OCI-LY7 (cell line): Measurements from ENCODE around the gene DOCK3.

Source experiments
- EZH2phosphoT487 ChIP-seq: fragments of 200-600 bp; sonication (generic); IDR thresholded peaks from 2 replicates; pipeline ENCODE4 v1.6.1; 2018; ENCODE audit warnings: low read depth, borderline replicate concordance, mild to moderate bottlenecking, mixed run types, antibody characterized with exemption, low read length, moderate library complexity, mixed read lengths
- TF ChIP-seq, protein P1 (sequence below): fragments of 200-600 bp; sonication (generic); conservative IDR thresholded peaks from 2 replicates; pipeline ENCODE4 v1.5.1; 2014; ENCODE audit warnings: mild to moderate bottlenecking, antibody characterized with exemption, low read length, moderate library complexity, mixed read lengths

GRCh38 chr3:50853936-50854335 lies 179.2 kb downstream of the DOCK3 start:
- TF ChIP-seq, protein P1, sequence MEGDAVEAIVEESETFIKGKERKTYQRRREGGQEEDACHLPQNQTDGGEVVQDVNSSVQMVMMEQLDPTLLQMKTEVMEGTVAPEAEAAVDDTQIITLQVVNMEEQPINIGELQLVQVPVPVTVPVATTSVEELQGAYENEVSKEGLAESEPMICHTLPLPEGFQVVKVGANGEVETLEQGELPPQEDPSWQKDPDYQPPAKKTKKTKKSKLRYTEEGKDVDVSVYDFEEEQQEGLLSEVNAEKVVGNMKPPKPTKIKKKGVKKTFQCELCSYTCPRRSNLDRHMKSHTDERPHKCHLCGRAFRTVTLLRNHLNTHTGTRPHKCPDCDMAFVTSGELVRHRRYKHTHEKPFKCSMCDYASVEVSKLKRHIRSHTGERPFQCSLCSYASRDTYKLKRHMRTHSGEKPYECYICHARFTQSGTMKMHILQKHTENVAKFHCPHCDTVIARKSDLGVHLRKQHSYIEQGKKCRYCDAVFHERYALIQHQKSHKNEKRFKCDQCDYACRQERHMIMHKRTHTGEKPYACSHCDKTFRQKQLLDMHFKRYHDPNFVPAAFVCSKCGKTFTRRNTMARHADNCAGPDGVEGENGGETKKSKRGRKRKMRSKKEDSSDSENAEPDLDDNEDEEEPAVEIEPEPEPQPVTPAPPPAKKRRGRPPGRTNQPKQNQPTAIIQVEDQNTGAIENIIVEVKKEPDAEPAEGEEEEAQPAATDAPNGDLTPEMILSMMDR = no peak
- TF ChIP-seq EZH2phosphoT487 = no peak
